Spleen (tissue), 11 donors: ENCODE data around the gene YTHDF2. TPM values are rescaled to one million over a fixed set of nuclear protein-coding genes. Genes with fewer than 3 reads are reported as not detected.

Source experiments
- DNase-seq: peaks from one replicate; pipeline ENCODE4 v3.0.0-alpha.2; 2020
- H3K27ac ChIP-seq, 8 donors: fragments of 200-600 bp; sonication (generic) in 7 of 8; 1 replicate in 4 of 8; 2 replicates in 4 of 8; pipeline versions ENCODE4 v1.5.0 to v1.8.0; 2016 to 2021; ENCODE audit warnings: inconsistent platforms in 4 of 8, mild to moderate bottlenecking in 4 of 8, moderate library complexity in 1 of 8
- H3K27me3 ChIP-seq, 7 donors: fragments of 200-600 bp; sonication (generic) in 6 of 7; replicated peaks in 1 of 7; 1 replicate in 4 of 7; 2 replicates in 3 of 7; pipeline versions ENCODE4 v1.5.0 to v1.8.0; 2016 to 2021; ENCODE audit warnings: inconsistent platforms in 3 of 7, mild to moderate bottlenecking in 1 of 7
- H3K36me3 ChIP-seq, 6 donors: fragments of 200-600 bp; sonication (generic) in 5 of 6; 1 replicate in 4 of 6; 2 replicates in 2 of 6; pipeline versions ENCODE4 v1.5.0 to v1.8.0; 2016 to 2021; ENCODE audit warnings: inconsistent platforms in 2 of 6
- H3K4me1 ChIP-seq, 6 donors: fragments of 200-600 bp; sonication (generic) in 5 of 6; 1 replicate in 3 of 6; 2 replicates in 3 of 6; pipeline versions ENCODE4 v1.5.0 to v1.8.0; 2016 to 2021; ENCODE audit warnings: inconsistent platforms in 3 of 6
- H3K4me3 ChIP-seq, 8 donors: fragments of 200-600 bp; sonication (generic) in 7 of 8; 1 replicate in 4 of 8; 2 replicates in 4 of 8; pipeline versions ENCODE4 v1.5.0 to v1.8.0; 2016 to 2021; ENCODE audit warnings: inconsistent platforms in 4 of 8, mild to moderate bottlenecking in 4 of 8, moderate library complexity in 2 of 8
- H3K9me3 ChIP-seq, 8 donors: fragments of 200-600 bp; sonication (generic) in 7 of 8; 1 replicate in 4 of 8; 2 replicates in 4 of 8; pipeline versions ENCODE4 v1.5.0 to v1.8.0; 2016 to 2021; ENCODE audit warnings: inconsistent platforms in 4 of 8
- CTCF ChIP-seq, 11 experiments: fragments of 200-600 bp in 7 of 11; fragments of 450-650 bp in 4 of 11; sonication (generic) in 4 of 11; IDR thresholded peaks in 8 of 11; conservative IDR thresholded peaks in 3 of 11; 1 replicate in 7 of 11; 2 replicates in 4 of 11; pipeline versions ENCODE4 v1.4.0 to v1.8.0; 2016 to 2021; ENCODE audit warnings: antibody characterized with exemption in 11 of 11, inconsistent platforms in 4 of 11, mild to moderate bottlenecking in 1 of 11
- POLR2A ChIP-seq, 3 donors: fragments of 450-650 bp; IDR thresholded peaks; one replicate each; pipeline ENCODE4 v1.5.1; 2017; ENCODE audit warnings: antibody characterized with exemption in 3 of 3, mild to moderate bottlenecking in 1 of 3
- POLR2AphosphoS5 ChIP-seq, 3 donors: sonication (generic); formaldehyde crosslinking; IDR thresholded peaks; one replicate each; pipeline ENCODE4 v1.5.1; 2017; ENCODE audit warnings: antibody characterized with exemption in 3 of 3
- WGBS, 5 donors: extraction: QIAGEN DNeasy Blood & Tissue Kit in 3 of 5; methylation state at CpG; one replicate each; pipeline versions ENCODE4 v1.1.5 to v1.1.7; 2013 to 2018; 5-methylcytosine and 5-hydroxymethylcytosine counted together
- intact Hi-C: fragments of 100-400 bp; cut with DNase I; formaldehyde crosslinking; loops from one replicate; pipeline ENCODE4 v1.15.0; 2023; ENCODE audit warnings: low total_unique reads
- polyA plus RNA-seq, 3 donors: library from polyadenylated mRNA; stranded (reverse); fragments of 200-250 nt; gene quantifications; one replicate each; pipeline ENCODE4 v1.2.1, GENCODE V29; 2013
- total RNA-seq, 7 donors: library from RNA; depleted of rRNA in 3 of 7; stranded (reverse); fragments of >200 nt in 3 of 7; fragmentation: NEBNext Ultra II Directional in 4 of 7; extraction: Animal tissue kit (Norgen Biotek cat#: 25700) in 4 of 7; gene quantifications; one replicate each; pipeline versions ENCODE4 v1.1.0 to v1.2.1, GENCODE V29; 2016 to 2021
- donor health status: healthy with polysubstance abuse.
- donor health status: DM: no; HTN: no; CAD: no; lungs with moderate emphysema.
- donor health status: DM: no; HTN: no; CAD: no.
- donor health status: Bipolar disorder and iron deficiency.
- donor health status: healthy.
- donor health status: DM: no; HTN: no; CAD: no.
- donor health status: DM: yes; HTN: yes; CAD: no.

YTHDF2 gene
- total and polyA plus RNA-seq, 10 donors = 31.4 to 67.5 (median 57.0) TPM

GRCh38 chr1:28801461-28801860 is 64.7 kb downstream of the YTHDF2 start:
- Histone ChIP-seq H3K4me1 (no peaks in the 10 kb centered on the region), H3K4me3 (no peak overlapping the region), H3K27ac (no peak overlapping the region), H3K9me3 (no peaks in the 10 kb centered on the region), H3K27me3 (peaks cover 0 to 11% (median 0%) of the 10 kb centered on the region in 7 donors), H3K36me3 (no peaks in the 10 kb centered on the region)
- intact Hi-C loops = no loop called here
- no peak for DNase-seq
- WGBS, 5 donors = 94 to 97% (median 95%) methylated on average over 6 of the region's 6 CpGs
- TF ChIP-seq CTCF (IDR thresholded peaks at IDR 0.05 in 8 of 11, conservative IDR thresholded peaks at IDR 0.05 in 3 of 11) = no peak
- no peak for TF ChIP-seq POLR2A (IDR thresholded peaks at IDR 0.05)
- no peak for TF ChIP-seq POLR2AphosphoS5 (IDR thresholded peaks at IDR 0.05)

GRCh38 chr1:28803051-28803450 is 66.3 kb downstream of the YTHDF2 start:
- 81 to 88% (median 82%) methylated on average over 5 of the region's 5 CpGs for WGBS, 5 donors
- Histone ChIP-seq H3K4me3 (no peak overlapping the region), H3K36me3 (no peaks in the 10 kb centered on the region), H3K27ac (no peak overlapping the region), H3K9me3 (no peaks in the 10 kb centered on the region), H3K27me3 (peaks cover 0 to 15% (median 0%) of the 10 kb centered on the region in 7 donors), H3K4me1 (no peaks in the 10 kb centered on the region)
- TF ChIP-seq POLR2A (IDR thresholded peaks at IDR 0.05) (no peak), CTCF (IDR thresholded peaks at IDR 0.05 in 8 of 11, conservative IDR thresholded peaks at IDR 0.05 in 3 of 11) (no peak), POLR2AphosphoS5 (IDR thresholded peaks at IDR 0.05) (no peak)
- intact Hi-C loops = no loop called here
- DNase-seq = no peak

- no peak for TF ChIP-seq POLR2AphosphoS5 (IDR thresholded peaks at IDR 0.05)
- no peak for TF ChIP-seq CTCF (IDR thresholded peaks at IDR 0.05 in 8 of 11, conservative IDR thresholded peaks at IDR 0.05 in 3 of 11)
- TF ChIP-seq POLR2A (IDR thresholded peaks at IDR 0.05) = no peak
- 84 to 96% (median 94%) methylated on average over 3 of the region's 3 CpGs for WGBS, 5 donors
- intact Hi-C loops = no loop called here
- no peak overlapping the region for H3K27ac ChIP-seq
- no peak overlapping the region for H3K4me3 ChIP-seq
- no peaks in the 10 kb centered on the region for H3K9me3 ChIP-seq
- DNase-seq = no peak
- peaks cover 0 to 11% (median 0%) of the 10 kb centered on the region in 7 donors for H3K27me3 ChIP-seq
- H3K36me3 ChIP-seq = no peaks in the 10 kb centered on the region
- H3K4me1 ChIP-seq = no peaks in the 10 kb centered on the region
Observed at GRCh38 chr1:28803662-28804061, 66.9 kb downstream of the YTHDF2 start.

DNA sequence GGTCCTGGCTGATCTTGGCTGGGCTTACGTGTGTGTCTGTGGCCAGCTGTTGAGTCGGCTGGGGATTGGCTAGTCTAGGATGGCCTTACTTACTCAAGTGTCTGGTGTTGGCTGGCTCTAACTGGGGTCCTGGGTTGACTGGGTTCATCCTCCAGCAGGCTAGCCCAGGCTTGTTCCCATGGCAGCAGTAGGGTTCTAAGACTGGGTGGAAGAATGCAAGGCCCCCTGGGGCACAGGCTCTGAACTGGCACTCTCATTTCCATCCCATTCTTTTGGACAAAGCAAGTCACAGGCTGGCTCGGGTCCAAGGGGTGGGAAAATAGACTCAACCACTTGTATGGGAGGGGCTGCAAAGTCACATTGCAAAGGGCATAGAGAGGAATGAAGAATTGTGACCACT is 67.3 kb downstream of the YTHDF2 start:
- intact Hi-C loops = no loop called here
- TF ChIP-seq POLR2A (IDR thresholded peaks at IDR 0.05) (no peak), POLR2AphosphoS5 (IDR thresholded peaks at IDR 0.05) (no peak), CTCF (IDR thresholded peaks at IDR 0.05 in 8 of 11, conservative IDR thresholded peaks at IDR 0.05 in 3 of 11) (no peak)
- no peaks in the 10 kb centered on the region for H3K36me3 ChIP-seq
- no peaks in the 10 kb centered on the region for H3K9me3 ChIP-seq
- DNase-seq = no peak
- no peaks in the 10 kb centered on the region for H3K4me1 ChIP-seq
- no peak overlapping the region for H3K27ac ChIP-seq
- WGBS, 5 donors = 73 to 85% (median 79%) methylated on average over 3 of the region's 3 CpGs
- no peak overlapping the region for H3K4me3 ChIP-seq
- H3K27me3 ChIP-seq = peaks cover 0 to 13% (median 0%) of the 10 kb centered on the region in 7 donors
